GM12874 (cell line): ENCODE results near the gene PCDHGB2.

ENCODE experiments used
- TF ChIP-seq, protein P1 (sequence below): IDR thresholded peaks from 2 replicates; pipeline ENCODE4 v1.5.1; 2011; ENCODE audit warnings: low read depth, mild to moderate bottlenecking, control low read depth, low read length, moderate library complexity; ENCODE audit not compliant: insufficient read depth

PCDHGB2 gene

DNA sequence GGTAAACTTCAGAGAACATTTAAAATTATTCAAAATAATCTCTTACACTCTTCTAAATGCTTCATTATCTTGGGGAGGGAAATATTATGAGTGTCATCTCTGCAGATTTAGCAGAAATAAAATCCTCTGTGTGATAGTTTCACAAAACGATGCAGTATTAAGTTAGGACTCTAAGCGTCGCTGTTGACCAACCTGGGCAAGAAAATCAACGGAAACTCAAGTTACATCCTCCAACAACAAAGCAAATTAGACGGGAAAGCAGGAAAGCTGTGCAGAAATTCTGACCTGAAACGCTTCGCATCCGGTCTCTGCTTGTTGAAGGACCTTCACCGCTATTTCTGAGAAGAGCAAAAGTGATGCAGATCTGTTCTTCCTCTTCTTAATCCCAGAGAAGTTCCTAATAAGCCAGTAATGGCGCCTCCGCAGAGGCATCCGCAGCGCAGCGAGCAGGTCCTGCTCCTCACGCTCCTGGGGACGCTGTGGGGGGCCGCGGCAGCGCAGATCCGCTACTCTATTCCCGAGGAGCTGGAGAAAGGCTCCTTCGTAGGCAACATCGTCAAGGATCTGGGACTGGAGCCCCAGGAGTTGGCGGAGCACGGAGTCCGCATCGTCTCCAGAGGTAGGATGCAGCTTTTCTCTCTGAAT, 14.0 kb downstream of the PCDHGB2 start, which contains the start of gene PCDHGA6:
Gene PCDHGA6 (plus strand): TSS at position 219 of the 645 bp plus-strand sequence. CDS start 193 bp downstream, at position 412.
- TF ChIP-seq, protein P1, sequence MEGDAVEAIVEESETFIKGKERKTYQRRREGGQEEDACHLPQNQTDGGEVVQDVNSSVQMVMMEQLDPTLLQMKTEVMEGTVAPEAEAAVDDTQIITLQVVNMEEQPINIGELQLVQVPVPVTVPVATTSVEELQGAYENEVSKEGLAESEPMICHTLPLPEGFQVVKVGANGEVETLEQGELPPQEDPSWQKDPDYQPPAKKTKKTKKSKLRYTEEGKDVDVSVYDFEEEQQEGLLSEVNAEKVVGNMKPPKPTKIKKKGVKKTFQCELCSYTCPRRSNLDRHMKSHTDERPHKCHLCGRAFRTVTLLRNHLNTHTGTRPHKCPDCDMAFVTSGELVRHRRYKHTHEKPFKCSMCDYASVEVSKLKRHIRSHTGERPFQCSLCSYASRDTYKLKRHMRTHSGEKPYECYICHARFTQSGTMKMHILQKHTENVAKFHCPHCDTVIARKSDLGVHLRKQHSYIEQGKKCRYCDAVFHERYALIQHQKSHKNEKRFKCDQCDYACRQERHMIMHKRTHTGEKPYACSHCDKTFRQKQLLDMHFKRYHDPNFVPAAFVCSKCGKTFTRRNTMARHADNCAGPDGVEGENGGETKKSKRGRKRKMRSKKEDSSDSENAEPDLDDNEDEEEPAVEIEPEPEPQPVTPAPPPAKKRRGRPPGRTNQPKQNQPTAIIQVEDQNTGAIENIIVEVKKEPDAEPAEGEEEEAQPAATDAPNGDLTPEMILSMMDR: peak; percentile 29; the same call in 1 of the 2 replicates

DNA sequence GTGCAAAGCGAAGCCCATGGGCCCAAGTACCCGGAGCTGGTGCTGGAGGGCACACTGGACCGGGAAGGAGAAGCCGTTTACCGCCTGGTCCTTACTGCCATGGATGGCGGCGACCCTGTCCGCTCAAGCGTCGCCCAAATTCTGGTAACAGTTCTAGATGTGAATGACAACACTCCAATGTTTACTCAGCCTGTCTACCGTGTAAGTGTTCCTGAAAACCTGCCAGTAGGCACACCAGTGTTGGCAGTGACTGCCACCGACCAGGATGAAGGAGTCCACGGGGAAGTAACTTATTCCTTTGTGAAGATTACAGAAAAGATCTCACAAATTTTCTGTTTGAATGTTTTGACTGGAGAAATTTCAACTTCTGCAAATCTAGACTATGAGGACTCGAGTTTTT, 14.8 kb downstream of the PCDHGB2 start:
- TF ChIP-seq, protein P1: no peak

DNA sequence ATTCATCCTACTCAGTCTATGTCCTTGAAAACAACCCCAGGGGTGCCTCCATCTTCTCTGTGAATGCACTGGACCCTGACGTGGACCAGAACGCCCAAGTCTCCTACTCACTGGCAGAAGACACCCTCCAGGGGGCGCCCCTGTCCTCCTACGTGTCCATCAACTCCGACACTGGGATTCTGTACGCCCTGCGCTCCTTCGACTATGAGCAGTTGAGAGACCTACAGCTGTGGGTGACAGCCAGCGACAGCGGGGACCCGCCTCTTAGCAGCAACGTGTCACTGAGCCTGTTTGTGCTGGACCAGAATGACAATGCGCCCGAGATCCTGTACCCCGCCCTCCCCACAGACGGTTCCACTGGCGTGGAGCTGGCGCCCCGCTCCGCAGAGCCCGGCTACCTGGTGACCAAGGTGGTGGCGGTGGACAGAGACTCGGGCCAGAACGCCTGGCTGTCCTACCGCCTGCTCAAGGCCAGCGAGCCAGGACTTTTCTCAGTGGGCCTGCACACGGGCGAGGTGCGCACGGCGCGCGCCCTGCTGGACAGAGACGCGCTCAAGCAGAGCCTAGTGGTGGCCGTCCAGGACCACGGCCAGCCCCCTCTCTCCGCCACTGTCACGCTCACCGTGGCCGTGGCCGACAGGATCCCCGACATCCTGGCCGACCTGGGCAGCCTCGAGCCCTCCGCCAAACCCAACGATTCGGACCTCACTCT, 15.8 kb downstream of the PCDHGB2 start:
- TF ChIP-seq, protein P1: 0 out of 2 replicates have a peak, but pooled peaks have one; percentile 4

DNA sequence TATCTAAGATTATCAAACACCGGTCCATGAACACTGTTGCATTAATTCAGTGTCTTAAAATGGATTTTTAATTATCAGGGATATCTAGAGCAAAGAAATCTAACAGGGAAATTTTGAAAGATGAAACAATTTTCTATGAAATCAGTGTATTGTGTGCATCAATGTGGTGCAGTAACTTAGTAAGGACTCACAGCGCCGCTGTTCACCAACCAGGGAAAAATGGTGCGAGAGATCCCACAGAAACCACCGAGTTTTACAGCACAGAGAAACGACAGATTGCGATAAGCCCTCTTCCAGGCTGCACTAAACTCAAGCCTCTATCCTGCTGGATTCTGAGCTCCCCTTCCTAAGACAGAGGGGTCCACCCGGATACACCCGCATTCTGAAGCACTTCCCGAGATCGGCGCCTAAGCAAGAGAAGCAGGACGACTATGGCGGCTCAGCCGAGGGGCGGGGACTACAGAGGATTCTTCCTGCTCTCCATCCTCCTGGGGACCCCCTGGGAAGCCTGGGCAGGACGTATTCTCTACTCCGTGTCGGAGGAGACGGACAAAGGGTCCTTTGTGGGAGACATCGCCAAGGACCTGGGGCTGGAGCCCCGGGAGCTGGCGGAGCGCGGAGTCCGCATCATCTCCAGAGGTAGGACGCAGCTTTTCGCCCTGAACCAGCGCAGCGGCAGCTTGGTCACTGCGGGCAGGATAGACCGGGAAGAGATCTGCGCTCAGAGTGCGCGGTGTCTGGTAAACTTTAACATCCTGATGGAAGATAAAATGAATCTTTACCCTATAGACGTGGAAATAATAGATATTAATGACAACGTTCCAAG, 22.9 kb downstream of the PCDHGB2 start, which contains the start of gene PCDHGA7:
Gene PCDHGA7 (plus strand): TSS at position 274 of the 826 bp plus-strand sequence. CDS start 158 bp downstream, at position 432.
- TF ChIP-seq, protein P1: no peak

DNA sequence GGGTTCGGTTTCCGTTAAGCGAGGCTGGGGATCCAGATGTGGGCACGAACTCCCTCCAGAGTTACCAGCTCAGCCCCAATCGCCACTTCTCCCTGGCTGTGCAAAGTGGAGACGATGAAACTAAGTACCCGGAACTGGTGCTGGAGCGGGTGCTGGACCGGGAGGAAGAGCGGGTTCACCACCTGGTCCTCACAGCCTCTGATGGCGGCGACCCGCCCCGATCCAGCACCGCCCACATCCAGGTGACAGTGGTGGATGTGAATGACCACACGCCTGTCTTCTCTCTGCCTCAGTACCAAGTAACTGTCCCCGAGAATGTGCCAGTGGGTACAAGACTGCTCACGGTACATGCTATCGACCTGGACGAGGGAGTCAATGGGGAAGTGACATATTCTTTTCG, 23.6 kb downstream of the PCDHGB2 start:
- TF ChIP-seq, protein P1: no peak

DNA sequence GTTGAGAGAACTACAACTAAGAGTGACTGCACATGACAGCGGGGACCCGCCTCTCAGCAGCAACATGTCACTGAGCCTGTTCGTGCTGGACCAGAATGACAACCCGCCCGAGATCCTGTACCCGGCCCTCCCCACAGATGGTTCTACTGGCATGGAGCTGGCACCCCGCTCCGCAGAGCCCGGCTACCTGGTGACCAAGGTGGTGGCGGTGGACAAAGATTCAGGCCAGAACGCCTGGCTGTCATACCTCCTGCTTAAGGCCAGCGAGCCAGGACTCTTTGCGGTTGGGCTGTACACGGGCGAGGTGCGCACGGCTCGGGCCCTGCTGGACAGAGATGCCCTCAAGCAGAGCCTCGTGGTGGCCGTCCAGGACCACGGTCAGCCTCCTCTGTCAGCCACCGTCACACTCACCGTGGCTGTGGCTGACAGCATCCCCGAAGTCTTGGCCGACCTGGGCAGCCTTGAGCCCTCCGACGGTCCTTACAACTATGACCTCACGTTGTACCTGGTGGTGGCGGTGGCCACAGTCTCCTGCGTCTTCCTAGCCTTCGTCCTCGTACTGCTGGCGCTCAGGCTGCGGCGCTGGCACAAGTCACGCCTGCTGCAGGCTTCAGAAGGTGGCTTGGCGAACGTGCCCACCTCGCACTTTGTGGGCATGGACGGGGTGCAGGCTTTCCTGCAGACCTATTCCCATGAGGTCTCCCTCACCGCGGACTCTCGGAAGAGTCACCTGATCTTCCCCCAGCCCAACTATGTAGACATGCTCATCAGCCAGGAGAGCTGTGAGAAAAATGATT, 24.9 kb downstream of the PCDHGB2 start:
- TF ChIP-seq, protein P1: no peak
